Measurements from ENCODE around the gene EFCAB9.
A peak's percentile ranks its signal among the peaks of the same experiment; 100 is the strongest.

The EFCAB9 gene

GRCh38 chr5:172164769-172165212 is 29.2 kb upstream of the EFCAB9 start:
- H3K9me3 ChIP-seq (ENCODE audit: control extremely low read depth in 1 of 5, control insufficient read depth in 4 of 5, insufficient read depth in 2 of 5, low read depth in 1 of 5, low read length in 4 of 5), result no peaks in the 10 kb centered on the region
- POLR2A ChIA-PET, result no interaction called here
- H3K27me3 ChIP-seq (replicated peaks in 2 of 5; ENCODE audit: control insufficient read depth in 4 of 5, insufficient read depth in 5 of 5, low read length in 4 of 5), result no peaks in the 10 kb centered on the region
- H3K4me3 ChIP-seq (ENCODE audit: control insufficient read depth in 1 of 7, extremely low read depth in 1 of 7, insufficient read depth in 4 of 7, low read depth in 2 of 7, low read length in 6 of 7), result no peak overlapping the region
- no peak for DNase-seq
- peak overlapping the region in 1 of 2 experiments; percentile 40 for H3K27ac ChIP-seq (ENCODE audit: insufficient read depth in 1 of 2, low read depth in 1 of 2, low read length in 2 of 2, poor library complexity in 1 of 2, severe bottlenecking in 2 of 2)
- peaks cover 0 to 29% (median 23%) of the 10 kb centered on the region in 4 experiments for H3K4me1 ChIP-seq (ENCODE audit: control extremely low read depth in 1 of 4, control insufficient read depth in 4 of 4, insufficient read depth in 4 of 4, low read length in 3 of 4)
- H3K36me3 ChIP-seq (ENCODE audit: control insufficient read depth in 4 of 4, insufficient read depth in 4 of 4, low read length in 3 of 4), result peaks cover 5 to 56% (median 6%) of the 10 kb centered on the region in 4 experiments
- 93% methylated on average over 11 of the region's 13 CpGs for WGBS (ENCODE audit: insufficient coverage)
- CTCF ChIA-PET, result interaction anchor here (1.0 to 4.5 kb wide), 3 partner anchors 8 to 12 kb away, joined by 5 to 32 read pairs (median 7); no protein-coding TSS in a partner anchor

GRCh38 chr5:172165465-172165864 is 28.5 kb upstream of the EFCAB9 start:
- Histone ChIP-seq H3K4me3 (ENCODE audit: control insufficient read depth in 1 of 7, extremely low read depth in 1 of 7, insufficient read depth in 4 of 7, low read depth in 2 of 7, low read length in 6 of 7) (no peak overlapping the region), H3K36me3 (ENCODE audit: control insufficient read depth in 4 of 4, insufficient read depth in 4 of 4, low read length in 3 of 4) (peaks cover 5 to 63% (median 6%) of the 10 kb centered on the region in 4 experiments), H3K4me1 (ENCODE audit: control extremely low read depth in 1 of 4, control insufficient read depth in 4 of 4, insufficient read depth in 4 of 4, low read length in 3 of 4) (peaks cover 0 to 36% (median 29%) of the 10 kb centered on the region in 4 experiments), H3K9me3 (ENCODE audit: control extremely low read depth in 1 of 5, control insufficient read depth in 4 of 5, insufficient read depth in 2 of 5, low read depth in 1 of 5, low read length in 4 of 5) (no peaks in the 10 kb centered on the region), H3K27me3 (replicated peaks in 2 of 5; ENCODE audit: control insufficient read depth in 4 of 5, insufficient read depth in 5 of 5, low read length in 4 of 5) (no peaks in the 10 kb centered on the region), H3K27ac (ENCODE audit: insufficient read depth in 1 of 2, low read depth in 1 of 2, low read length in 2 of 2, poor library complexity in 1 of 2, severe bottlenecking in 2 of 2) (peak overlapping the region in 1 of 2 experiments; percentile 40)
- no peak for DNase-seq
- POLR2A ChIA-PET, result no interaction called here
- CTCF ChIA-PET, result interaction anchor here (1.0 to 4.5 kb wide), 3 partner anchors 8 to 13 kb away, joined by 5 to 32 read pairs (median 7); no protein-coding TSS in a partner anchor
- WGBS (ENCODE audit: insufficient coverage), result 70% methylated on average over 4 of the region's 7 CpGs

DNA sequence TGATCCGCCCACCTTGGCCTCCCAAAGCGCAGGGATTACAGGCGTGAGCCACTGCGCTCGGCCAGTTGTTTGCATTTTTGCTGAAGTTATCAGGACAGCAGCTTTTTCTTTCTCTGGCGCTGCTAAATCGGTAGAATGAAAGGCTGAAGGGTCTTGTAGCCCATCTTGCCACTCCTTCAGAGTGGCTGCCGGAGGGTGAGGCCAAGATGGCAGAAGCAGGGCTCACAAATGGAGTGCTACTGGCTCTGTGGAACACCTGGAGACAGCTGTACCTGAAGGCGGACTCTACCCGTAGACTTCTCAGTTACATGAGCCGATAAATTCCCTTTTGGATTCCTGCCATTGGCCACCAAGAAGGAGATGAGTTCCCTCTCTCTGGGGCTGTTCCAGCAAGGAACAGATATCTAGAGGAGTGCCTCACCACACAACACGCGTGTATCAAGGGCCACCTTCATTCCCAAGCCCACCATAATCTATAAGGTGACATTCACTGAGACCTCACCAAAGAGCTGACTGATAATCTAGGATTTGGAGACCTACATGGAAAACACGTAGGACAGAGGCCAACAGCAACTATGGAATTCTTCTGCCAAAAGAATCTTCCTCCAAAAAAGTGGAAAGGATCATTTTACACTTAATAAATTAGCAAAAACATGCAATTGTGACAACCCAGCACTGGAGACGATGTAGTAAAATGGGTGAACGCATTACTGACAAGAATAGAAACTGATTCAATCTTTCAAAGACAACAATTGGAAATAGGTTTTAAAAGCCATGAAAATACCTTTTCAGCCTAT is 27.7 kb upstream of the EFCAB9 start:
- no peaks in the 10 kb centered on the region for H3K27me3 ChIP-seq (replicated peaks in 2 of 5; ENCODE audit: control insufficient read depth in 4 of 5, insufficient read depth in 5 of 5, low read length in 4 of 5)
- 81% methylated on average over 13 of the region's 16 CpGs for WGBS (ENCODE audit: insufficient coverage)
- ChIA-PET CTCF (interaction anchor here (1.7 kb wide), 1 partner anchor 9 kb away, joined by 7 read pairs; no protein-coding TSS in a partner anchor), POLR2A (no interaction called here)
- no peak overlapping the region for H3K4me3 ChIP-seq (ENCODE audit: control insufficient read depth in 1 of 7, extremely low read depth in 1 of 7, insufficient read depth in 4 of 7, low read depth in 2 of 7, low read length in 6 of 7)
- peaks cover 0 to 44% (median 37%) of the 10 kb centered on the region in 4 experiments for H3K4me1 ChIP-seq (ENCODE audit: control extremely low read depth in 1 of 4, control insufficient read depth in 4 of 4, insufficient read depth in 4 of 4, low read length in 3 of 4)
- peaks cover 4 to 68% (median 6%) of the 10 kb centered on the region in 4 experiments for H3K36me3 ChIP-seq (ENCODE audit: control insufficient read depth in 4 of 4, insufficient read depth in 4 of 4, low read length in 3 of 4)
- no peaks in the 10 kb centered on the region for H3K9me3 ChIP-seq (ENCODE audit: control extremely low read depth in 1 of 5, control insufficient read depth in 4 of 5, insufficient read depth in 2 of 5, low read depth in 1 of 5, low read length in 4 of 5)
- H3K27ac ChIP-seq (ENCODE audit: insufficient read depth in 1 of 2, low read depth in 1 of 2, low read length in 2 of 2, poor library complexity in 1 of 2, severe bottlenecking in 2 of 2), result no peak overlapping the region
- DNase-seq, result no peak

DNA sequence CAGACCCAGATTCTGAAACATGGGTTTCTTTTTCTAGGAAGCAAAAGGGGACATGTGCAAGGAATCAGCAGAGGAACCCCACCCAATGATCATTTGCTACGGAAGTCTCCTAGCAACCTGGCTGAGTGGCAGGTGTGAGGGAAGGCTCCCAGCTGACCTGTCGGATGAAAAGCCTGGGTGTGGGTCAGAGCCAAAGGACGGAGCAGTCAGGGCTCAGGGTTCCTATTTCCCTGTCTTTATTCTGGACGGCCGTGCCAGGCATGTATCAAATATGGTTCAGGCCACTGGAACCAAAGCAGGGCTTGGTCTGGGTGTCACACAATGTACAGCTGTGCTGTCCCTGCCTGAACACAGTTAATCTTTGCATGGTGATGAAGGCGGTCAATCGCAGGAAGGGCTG is 26.1 kb upstream of the EFCAB9 start:
- H3K36me3 ChIP-seq (ENCODE audit: control insufficient read depth in 4 of 4, insufficient read depth in 4 of 4, low read length in 3 of 4), result peaks cover 0 to 65% (median 6%) of the 10 kb centered on the region in 4 experiments
- no peak overlapping the region for H3K4me3 ChIP-seq (ENCODE audit: control insufficient read depth in 1 of 7, extremely low read depth in 1 of 7, insufficient read depth in 4 of 7, low read depth in 2 of 7, low read length in 6 of 7)
- ChIA-PET CTCF (interaction anchor here (1.0 kb wide), 2 partner anchors 12 to 19 kb away, joined by 3 to 4 read pairs; no protein-coding TSS in a partner anchor), POLR2A (interaction anchor here (0.8 kb wide), 1 partner anchor 19 kb away, joined by 3 read pairs; no protein-coding TSS in a partner anchor)
- 89% methylated on average over 7 of the region's 7 CpGs for WGBS (ENCODE audit: insufficient coverage)
- DNase-seq, result no peak
- peaks cover 0 to 51% (median 40%) of the 10 kb centered on the region in 4 experiments for H3K4me1 ChIP-seq (ENCODE audit: control extremely low read depth in 1 of 4, control insufficient read depth in 4 of 4, insufficient read depth in 4 of 4, low read length in 3 of 4)
- H3K27ac ChIP-seq (ENCODE audit: insufficient read depth in 1 of 2, low read depth in 1 of 2, low read length in 2 of 2, poor library complexity in 1 of 2, severe bottlenecking in 2 of 2), result no peak overlapping the region
- no peaks in the 10 kb centered on the region for H3K9me3 ChIP-seq (ENCODE audit: control extremely low read depth in 1 of 5, control insufficient read depth in 4 of 5, insufficient read depth in 2 of 5, low read depth in 1 of 5, low read length in 4 of 5)
- H3K27me3 ChIP-seq (replicated peaks in 2 of 5; ENCODE audit: control insufficient read depth in 4 of 5, insufficient read depth in 5 of 5, low read length in 4 of 5), result no peaks in the 10 kb centered on the region

- Histone ChIP-seq H3K36me3 (ENCODE audit: control insufficient read depth in 4 of 4, insufficient read depth in 4 of 4, low read length in 3 of 4) (peaks cover 0 to 69% (median 8%) of the 10 kb centered on the region in 4 experiments), H3K4me3 (ENCODE audit: control insufficient read depth in 1 of 7, extremely low read depth in 1 of 7, insufficient read depth in 4 of 7, low read depth in 2 of 7, low read length in 6 of 7) (no peak overlapping the region), H3K27me3 (replicated peaks in 2 of 5; ENCODE audit: control insufficient read depth in 4 of 5, insufficient read depth in 5 of 5, low read length in 4 of 5) (no peaks in the 10 kb centered on the region), H3K27ac (ENCODE audit: insufficient read depth in 1 of 2, low read depth in 1 of 2, low read length in 2 of 2, poor library complexity in 1 of 2, severe bottlenecking in 2 of 2) (peak overlapping the region in 1 of 2 experiments; percentile 53), H3K4me1 (ENCODE audit: control extremely low read depth in 1 of 4, control insufficient read depth in 4 of 4, insufficient read depth in 4 of 4, low read length in 3 of 4) (peaks cover 0 to 56% (median 43%) of the 10 kb centered on the region in 4 experiments), H3K9me3 (ENCODE audit: control extremely low read depth in 1 of 5, control insufficient read depth in 4 of 5, insufficient read depth in 2 of 5, low read depth in 1 of 5, low read length in 4 of 5) (no peaks in the 10 kb centered on the region)
- WGBS (ENCODE audit: insufficient coverage), result 84% methylated on average over 6 of the region's 8 CpGs
- no peak for DNase-seq
- ChIA-PET POLR2A (interaction anchor here (0.8 kb wide), 1 partner anchor 18 kb away, joined by 3 read pairs; no protein-coding TSS in a partner anchor), CTCF (interaction anchor here (0.6 to 2.2 kb wide), 3 partner anchors 8 to 20 kb away, joined by 3 to 6 read pairs (median 6); partner anchors contain the start of gene STK10)
Measured at GRCh38 chr5:172168311-172168710, 25.7 kb upstream of the EFCAB9 start.

DNA sequence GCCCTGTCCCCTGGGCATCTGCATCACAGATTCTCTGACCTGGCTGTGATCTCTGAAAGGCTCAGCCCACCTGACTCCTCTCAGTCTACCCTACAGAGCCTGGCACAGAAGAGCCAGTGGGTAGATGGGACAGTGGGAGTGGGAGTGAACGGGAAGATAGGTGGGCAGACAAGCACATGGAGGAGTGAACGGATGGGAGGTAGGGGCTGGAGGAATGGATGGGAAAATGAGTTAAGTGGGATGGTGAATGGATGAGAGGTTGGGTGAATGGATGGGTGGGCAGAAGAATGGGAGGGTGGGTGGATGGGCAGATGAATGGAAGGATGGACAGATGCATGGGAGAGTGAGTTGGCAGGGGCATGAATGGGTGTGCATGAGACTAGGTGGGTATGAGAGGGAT is 24.8 kb upstream of the EFCAB9 start:
- Histone ChIP-seq H3K9me3 (ENCODE audit: control extremely low read depth in 1 of 5, control insufficient read depth in 4 of 5, insufficient read depth in 2 of 5, low read depth in 1 of 5, low read length in 4 of 5) (no peaks in the 10 kb centered on the region), H3K4me1 (ENCODE audit: control extremely low read depth in 1 of 4, control insufficient read depth in 4 of 4, insufficient read depth in 4 of 4, low read length in 3 of 4) (peaks cover 0 to 64% (median 51%) of the 10 kb centered on the region in 4 experiments), H3K27me3 (replicated peaks in 2 of 5; ENCODE audit: control insufficient read depth in 4 of 5, insufficient read depth in 5 of 5, low read length in 4 of 5) (no peaks in the 10 kb centered on the region), H3K4me3 (ENCODE audit: control insufficient read depth in 1 of 7, extremely low read depth in 1 of 7, insufficient read depth in 4 of 7, low read depth in 2 of 7, low read length in 6 of 7) (no peak overlapping the region), H3K27ac (ENCODE audit: insufficient read depth in 1 of 2, low read depth in 1 of 2, low read length in 2 of 2, poor library complexity in 1 of 2, severe bottlenecking in 2 of 2) (no peak overlapping the region), H3K36me3 (ENCODE audit: control insufficient read depth in 4 of 4, insufficient read depth in 4 of 4, low read length in 3 of 4) (peaks cover 5 to 74% (median 7%) of the 10 kb centered on the region in 4 experiments)
- POLR2A ChIA-PET, result interaction anchor here (1.3 kb wide), 1 partner anchor 11 kb away, joined by 4 read pairs; no protein-coding TSS in a partner anchor
- no peak for DNase-seq
- 100% methylated on average over 2 of the region's 2 CpGs for WGBS (ENCODE audit: insufficient coverage)
- CTCF ChIA-PET, result interaction anchor here (2.2 kb wide), 2 partner anchors 9 to 19 kb away, joined by 6 read pairs; partner anchors contain the start of gene STK10
